Suprapubic skin (tissue), 4 donors: ENCODE measurements around the gene ACTG1. TPM values are rescaled to one million over a fixed set of nuclear protein-coding genes. Genes with fewer than 3 reads are reported as not detected.

Experiments
- DNase-seq, 2 donors: peaks; one replicate each; pipeline ENCODE4 v3.0.0-alpha.2; 2019; ENCODE audit warnings: low spot score in 2 of 2
- H3K27ac ChIP-seq: fragments of 200-600 bp; sonication (generic); one replicate; pipeline ENCODE4 v1.5.1; 2019
- H3K27me3 ChIP-seq: fragments of 200-600 bp; sonication (generic); one replicate; pipeline ENCODE4 v1.5.1; 2019
- H3K36me3 ChIP-seq: fragments of 200-600 bp; sonication (generic); one replicate; pipeline ENCODE4 v1.5.1; 2019
- H3K4me1 ChIP-seq: fragments of 200-600 bp; sonication (generic); one replicate; pipeline ENCODE4 v1.5.1; 2019
- H3K4me3 ChIP-seq: fragments of 200-600 bp; sonication (generic); one replicate; pipeline ENCODE4 v1.5.1; 2019; ENCODE audit warnings: mild to moderate bottlenecking
- H3K9me3 ChIP-seq: fragments of 200-600 bp; sonication (generic); one replicate; pipeline ENCODE4 v1.5.1; 2019
- CTCF ChIP-seq, 2 donors: fragments of 200-600 bp in 1 of 2; fragments of 450-650 bp in 1 of 2; sonication (generic) in 1 of 2; IDR thresholded peaks; one replicate each; pipeline ENCODE4 v1.5.1; 2016 to 2019; ENCODE audit warnings: antibody characterized with exemption in 2 of 2, mild to moderate bottlenecking in 1 of 2, moderate library complexity in 1 of 2
- EP300 ChIP-seq: sonication (generic); formaldehyde crosslinking; IDR thresholded peaks from one replicate; pipeline ENCODE4 v1.6.1; 2017; ENCODE audit warnings: antibody characterized with exemption
- POLR2A ChIP-seq, 2 donors: fragments of 450-650 bp; IDR thresholded peaks; one replicate each; pipeline ENCODE4 v1.6.1; 2017; ENCODE audit warnings: antibody characterized with exemption in 2 of 2, mild to moderate bottlenecking in 2 of 2, moderate library complexity in 2 of 2
- POLR2AphosphoS5 ChIP-seq, 3 donors: sonication (generic); formaldehyde crosslinking; IDR thresholded peaks; one replicate each; pipeline ENCODE4 v1.6.1; 2017; ENCODE audit warnings: antibody characterized with exemption in 3 of 3
- WGBS: methylation state at CpG from one replicate; pipeline ENCODE4 v1.1.5; 2018; 5-methylcytosine and 5-hydroxymethylcytosine counted together
- total RNA-seq, 4 donors: library from RNA; depleted of rRNA; stranded (reverse); fragments of >200 nt; gene quantifications; one replicate each; pipeline ENCODE4 v1.1.0, GENCODE V29; 2016

ACTG1 gene
- total RNA-seq, 4 donors from 2014 or later, result 2,659 to 6,485 (median 4,163) TPM

DNA sequence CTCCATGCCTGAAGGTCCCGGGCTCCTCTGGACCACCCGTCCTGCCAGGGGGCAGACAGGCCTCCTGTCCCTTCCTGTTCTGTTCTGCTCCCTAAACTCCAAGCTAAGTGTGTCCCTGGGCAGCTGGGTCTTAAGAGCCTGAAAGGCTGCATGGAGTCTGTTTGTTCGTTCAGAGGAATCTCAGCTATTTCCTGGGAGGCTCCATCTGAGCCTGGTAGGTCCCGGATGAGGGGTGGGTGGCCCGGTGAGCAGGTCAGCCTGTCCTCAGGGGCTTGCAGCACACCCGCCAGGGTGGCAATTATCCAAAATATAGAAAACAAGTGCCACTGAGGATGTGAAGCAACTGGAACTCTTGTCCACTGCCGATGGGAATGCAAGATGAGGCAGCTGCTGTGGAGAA lies 12.6 kb downstream of the ACTG1 start:
- H3K27ac ChIP-seq, result no peak overlapping the region
- DNase-seq, result no peak

GRCh38 chr17:81499601-81499970 lies 13.0 kb downstream of the ACTG1 start:
- DNase-seq, result no peak
- no CpG with 5 or more reads among the region's 12 CpGs for WGBS
- no peak for TF ChIP-seq CTCF (IDR thresholded peaks at IDR 0.05)
- Histone ChIP-seq H3K27me3 (no peaks in the 10 kb centered on the region), H3K4me3 (no peak overlapping the region), H3K9me3 (no peaks in the 10 kb centered on the region), H3K27ac (no peak overlapping the region), H3K4me1 (no peaks in the 10 kb centered on the region), H3K36me3 (no peaks in the 10 kb centered on the region)

More for the DNA sequence above, 12.6 kb downstream of the ACTG1 start:
- H3K4me3 ChIP-seq, result no peak overlapping the region
- H3K9me3 ChIP-seq, result no peaks in the 10 kb centered on the region
- H3K27me3 ChIP-seq, result no peaks in the 10 kb centered on the region
- WGBS, result 83% methylated on average over 1 of the region's 7 CpGs
- no peaks in the 10 kb centered on the region for H3K36me3 ChIP-seq
- no peaks in the 10 kb centered on the region for H3K4me1 ChIP-seq
- TF ChIP-seq POLR2AphosphoS5 (IDR thresholded peaks at IDR 0.05), result no peak

- H3K9me3 ChIP-seq, result no peaks in the 10 kb centered on the region
- H3K27ac ChIP-seq, result no peak overlapping the region
- TF ChIP-seq CTCF (IDR thresholded peaks at IDR 0.05) (no peak), EP300 (no peak), POLR2AphosphoS5 (IDR thresholded peaks at IDR 0.05) (no peak), POLR2A (IDR thresholded peaks at IDR 0.05) (no peak)
- no peak for DNase-seq
- no peaks in the 10 kb centered on the region for H3K36me3 ChIP-seq
- H3K4me3 ChIP-seq, result no peak overlapping the region
- 39% methylated on average over 10 of the region's 64 CpGs for WGBS
- H3K4me1 ChIP-seq, result no peaks in the 10 kb centered on the region
- no peaks in the 10 kb centered on the region for H3K27me3 ChIP-seq
These were observed 13.5 kb downstream of the ACTG1 start for GRCh38 chr17:81498953-81499600.

DNA sequence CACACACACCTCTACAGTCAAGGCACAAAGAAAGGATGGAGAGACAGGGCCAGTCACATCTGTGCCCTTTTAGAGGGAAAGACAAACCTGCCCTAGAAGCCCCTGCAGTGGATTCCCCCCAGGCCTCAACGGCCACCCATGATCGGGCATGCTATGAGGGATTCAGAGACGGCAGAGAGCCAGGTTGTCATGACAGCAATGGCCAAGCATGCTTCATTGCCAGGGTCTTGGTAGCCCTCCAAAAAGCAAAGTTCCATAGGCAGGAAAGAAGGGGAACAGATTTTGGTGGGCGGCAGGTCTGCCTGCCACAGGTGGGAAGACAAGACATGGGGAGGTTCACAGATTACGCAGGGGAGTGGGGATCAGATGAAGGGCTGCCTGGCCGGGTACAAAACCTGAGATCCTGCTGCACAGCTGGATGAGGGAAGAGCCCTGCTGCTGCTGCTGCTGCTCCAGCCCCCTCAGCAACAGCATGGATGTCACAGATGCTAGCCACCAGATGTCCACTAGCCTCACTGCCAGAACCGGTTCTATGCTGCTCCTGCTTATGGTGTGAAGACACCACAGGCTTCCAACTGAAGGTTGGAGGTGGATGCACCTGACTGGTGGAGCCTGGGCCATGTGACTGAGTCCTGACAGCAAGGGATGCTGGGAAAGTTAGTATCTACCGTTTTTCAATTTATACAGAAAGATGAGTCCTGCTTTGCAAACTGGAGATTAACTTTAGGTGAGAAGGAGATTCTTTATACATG lies 17.8 kb downstream of the ACTG1 start:
- 39% methylated on average over 8 of the region's 8 CpGs for WGBS
- no peak overlapping the region for H3K27ac ChIP-seq
- H3K4me3 ChIP-seq, result no peak overlapping the region
- TF ChIP-seq CTCF (IDR thresholded peaks at IDR 0.05), result no peak
- no peak for TF ChIP-seq POLR2A (IDR thresholded peaks at IDR 0.05)
- no peak for TF ChIP-seq EP300
- TF ChIP-seq POLR2AphosphoS5 (IDR thresholded peaks at IDR 0.05), result no peak
- peaks cover 16% of the 10 kb centered on the region for H3K27me3 ChIP-seq
- no peaks in the 10 kb centered on the region for H3K9me3 ChIP-seq
- H3K4me1 ChIP-seq, result no peaks in the 10 kb centered on the region
- H3K36me3 ChIP-seq, result no peaks in the 10 kb centered on the region
- DNase-seq, result no peak

GRCh38 chr17:81493198-81494038 lies 19.2 kb downstream of the ACTG1 start:
- WGBS, result 83% methylated on average over 11 of the region's 16 CpGs
- no peak overlapping the region for H3K27ac ChIP-seq
- no peak for TF ChIP-seq EP300
- TF ChIP-seq POLR2A (IDR thresholded peaks at IDR 0.05), result no peak
- no peak for TF ChIP-seq CTCF (IDR thresholded peaks at IDR 0.05)
- no peak for DNase-seq
- H3K9me3 ChIP-seq, result no peaks in the 10 kb centered on the region
- H3K27me3 ChIP-seq, result peaks cover 16% of the 10 kb centered on the region
- H3K4me1 ChIP-seq, result peaks cover 6% of the 10 kb centered on the region
- no peaks in the 10 kb centered on the region for H3K36me3 ChIP-seq
- H3K4me3 ChIP-seq, result no peak overlapping the region
